ENCODE data around the gene HTATSF1. TPM values are rescaled to one million over a fixed set of nuclear protein-coding genes. Genes with fewer than 3 reads are reported as not detected.

The HTATSF1 gene
- total RNA-seq, 4 donors from 2014 or later, result 37.5 to 53.1 (median 44.1) TPM

DNA sequence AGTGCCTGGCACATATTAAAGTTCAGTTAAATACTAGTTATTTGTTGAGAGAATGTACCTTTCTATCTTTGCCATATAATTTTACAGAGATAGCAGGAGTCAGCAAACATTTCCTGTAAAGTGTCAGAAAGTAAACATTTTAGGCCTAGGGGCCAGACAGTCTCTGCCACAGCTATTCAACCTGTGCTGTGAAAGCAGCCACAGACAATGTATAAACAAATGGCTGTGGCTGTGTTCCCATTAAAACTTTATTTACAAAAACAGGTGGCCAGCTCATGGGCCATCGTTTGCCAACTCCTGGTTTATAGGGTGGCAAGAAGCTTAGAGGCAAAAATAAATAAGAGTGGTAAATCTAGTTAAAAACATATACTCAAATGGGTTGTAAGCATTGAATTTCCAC, 43.6 kb upstream of the HTATSF1 start:
- Histone ChIP-seq H3K27me3 (no peaks in the 10 kb centered on the region), H3K4me1 (no peaks in the 10 kb centered on the region), H3K27ac (no peak overlapping the region), H3K36me3 (no peaks in the 10 kb centered on the region), H3K9me3 (no peaks in the 10 kb centered on the region), H3K4me3 (no peak overlapping the region)
- no peak for DNase-seq (ENCODE audit: low spot score in 2 of 2)
- 56% methylated on average over 1 of the region's 1 CpG for WGBS, 2 donors
- TF ChIP-seq, protein P1, sequence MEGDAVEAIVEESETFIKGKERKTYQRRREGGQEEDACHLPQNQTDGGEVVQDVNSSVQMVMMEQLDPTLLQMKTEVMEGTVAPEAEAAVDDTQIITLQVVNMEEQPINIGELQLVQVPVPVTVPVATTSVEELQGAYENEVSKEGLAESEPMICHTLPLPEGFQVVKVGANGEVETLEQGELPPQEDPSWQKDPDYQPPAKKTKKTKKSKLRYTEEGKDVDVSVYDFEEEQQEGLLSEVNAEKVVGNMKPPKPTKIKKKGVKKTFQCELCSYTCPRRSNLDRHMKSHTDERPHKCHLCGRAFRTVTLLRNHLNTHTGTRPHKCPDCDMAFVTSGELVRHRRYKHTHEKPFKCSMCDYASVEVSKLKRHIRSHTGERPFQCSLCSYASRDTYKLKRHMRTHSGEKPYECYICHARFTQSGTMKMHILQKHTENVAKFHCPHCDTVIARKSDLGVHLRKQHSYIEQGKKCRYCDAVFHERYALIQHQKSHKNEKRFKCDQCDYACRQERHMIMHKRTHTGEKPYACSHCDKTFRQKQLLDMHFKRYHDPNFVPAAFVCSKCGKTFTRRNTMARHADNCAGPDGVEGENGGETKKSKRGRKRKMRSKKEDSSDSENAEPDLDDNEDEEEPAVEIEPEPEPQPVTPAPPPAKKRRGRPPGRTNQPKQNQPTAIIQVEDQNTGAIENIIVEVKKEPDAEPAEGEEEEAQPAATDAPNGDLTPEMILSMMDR (IDR thresholded peaks at IDR 0.05), result no peak
- no peak for TF ChIP-seq POLR2A (IDR thresholded peaks at IDR 0.05)
- TF ChIP-seq EP300 (IDR thresholded peaks at IDR 0.05), result no peak

DNA sequence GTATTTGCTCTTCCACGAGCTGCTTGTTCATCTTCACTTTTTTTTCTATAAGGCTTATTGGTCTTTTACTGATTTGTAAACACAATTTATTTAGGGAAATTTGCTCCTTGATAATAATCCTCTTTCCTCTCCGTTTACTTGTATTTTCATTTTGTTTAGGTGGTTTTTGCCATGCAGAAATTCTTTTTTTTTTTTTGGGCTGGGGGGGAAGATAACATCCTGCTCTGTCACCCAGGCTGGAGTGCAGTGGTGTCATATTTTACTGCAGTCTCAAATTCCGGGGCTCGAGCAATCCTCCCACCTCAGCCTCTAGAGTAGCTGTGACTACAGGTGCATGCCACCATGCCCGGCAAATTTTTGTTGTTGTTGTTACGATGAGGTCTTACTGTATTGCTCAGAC, 41.3 kb upstream of the HTATSF1 start:
- 73% methylated on average over 4 to 6 of the region's 6 CpGs for WGBS, 2 donors

DNA sequence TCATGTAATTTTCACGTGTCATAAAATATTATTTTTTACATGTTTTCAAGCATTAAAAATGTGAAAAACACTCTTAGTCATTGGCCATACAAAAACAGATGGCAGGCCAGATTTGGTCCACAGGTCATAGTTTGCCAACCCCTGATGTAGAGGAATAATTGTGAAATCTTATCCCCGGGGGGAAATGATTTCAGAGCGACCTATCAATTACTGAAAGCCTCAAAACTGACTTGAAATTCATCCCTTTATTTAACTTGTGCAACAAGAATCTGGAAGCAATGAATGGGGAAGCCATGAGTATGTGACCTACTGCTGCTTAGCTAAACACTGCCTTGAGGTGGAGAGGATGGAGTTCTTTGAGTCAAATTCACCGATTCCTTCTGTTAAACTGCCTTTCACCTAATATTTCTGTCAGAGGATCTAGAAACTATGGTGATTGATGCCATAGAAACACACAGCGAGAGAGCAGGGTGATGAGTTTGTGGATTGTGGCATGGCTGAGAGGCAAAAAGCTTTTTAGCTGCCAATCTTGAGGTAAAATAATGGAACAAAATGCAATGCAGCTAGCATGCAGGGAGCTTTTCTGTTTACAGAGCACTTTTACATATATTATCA, 40.0 kb upstream of the HTATSF1 start:
- WGBS, 2 donors, result 34 to 44% methylated on average over 5 of the region's 5 CpGs
- peak in 1 of 2 donors; percentile 58 for TF ChIP-seq EP300 (IDR thresholded peaks at IDR 0.05)
- TF ChIP-seq, protein P1 (IDR thresholded peaks at IDR 0.05), result no peak
- TF ChIP-seq POLR2A (IDR thresholded peaks at IDR 0.05), result no peak
- DNase-seq (ENCODE audit: low spot score in 2 of 2), result peak in 1 of 2 donors; percentile 26
- Histone ChIP-seq H3K27me3 (no peaks in the 10 kb centered on the region), H3K27ac (peak overlapping the region in 1 of 4 donors; percentile 37), H3K4me3 (no peak overlapping the region), H3K4me1 (no peaks in the 10 kb centered on the region), H3K36me3 (no peaks in the 10 kb centered on the region), H3K9me3 (no peaks in the 10 kb centered on the region)

More for the DNA sequence above, 41.3 kb upstream of the HTATSF1 start:
- Histone ChIP-seq H3K36me3 (no peaks in the 10 kb centered on the region), H3K4me3 (no peak overlapping the region), H3K9me3 (no peaks in the 10 kb centered on the region), H3K4me1 (no peaks in the 10 kb centered on the region), H3K27me3 (no peaks in the 10 kb centered on the region), H3K27ac (no peak overlapping the region)
- no peak for DNase-seq (ENCODE audit: low spot score in 2 of 2)
- TF ChIP-seq, protein P1 (IDR thresholded peaks at IDR 0.05), result no peak

DNA sequence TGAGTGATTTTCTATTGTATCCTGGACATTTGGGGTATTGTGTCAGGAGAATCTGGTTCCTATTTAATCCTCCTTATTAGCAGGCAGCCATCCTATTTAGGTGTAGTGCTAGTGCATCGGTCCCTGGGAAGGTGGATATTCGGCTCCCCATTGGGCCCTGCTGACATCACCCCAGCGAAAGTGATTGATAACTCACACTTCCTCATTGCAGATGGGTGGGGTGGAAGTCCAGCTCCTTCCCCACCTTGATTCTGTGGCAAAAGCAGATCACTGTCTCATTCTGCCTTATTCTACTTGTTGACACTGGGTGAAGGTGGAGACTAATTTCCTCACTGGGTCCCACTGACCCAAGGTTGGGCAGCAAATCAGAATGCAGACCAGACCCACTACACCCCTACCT, 32.8 kb upstream of the HTATSF1 start:
- Histone ChIP-seq H3K27me3 (no peaks in the 10 kb centered on the region), H3K4me1 (no peaks in the 10 kb centered on the region), H3K36me3 (no peaks in the 10 kb centered on the region), H3K4me3 (no peak overlapping the region), H3K9me3 (no peaks in the 10 kb centered on the region), H3K27ac (no peak overlapping the region)
- 71 to 79% methylated on average over 3 of the region's 3 CpGs for WGBS, 2 donors
- no peak for DNase-seq (ENCODE audit: low spot score in 2 of 2)
- TF ChIP-seq POLR2A (IDR thresholded peaks at IDR 0.05) (no peak), EP300 (IDR thresholded peaks at IDR 0.05) (no peak)

DNA sequence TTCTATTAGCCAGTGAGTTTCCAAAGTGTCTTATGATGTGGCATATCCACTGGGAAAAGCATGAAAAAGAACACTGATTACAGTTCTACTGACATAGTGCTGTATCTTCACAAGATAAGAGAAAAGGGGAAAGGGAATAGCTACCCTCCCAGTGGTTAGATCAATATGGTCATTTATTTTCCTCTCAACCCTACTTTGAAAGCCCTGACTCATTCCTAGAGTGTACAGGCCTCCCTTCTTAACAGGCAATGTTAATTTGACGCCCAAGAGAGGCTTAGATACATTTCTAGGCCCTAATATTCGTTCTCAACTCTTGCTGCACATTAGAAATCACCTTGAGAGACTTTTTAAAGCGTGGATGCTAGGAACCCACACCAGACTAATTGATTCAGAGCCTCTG, 30.1 kb upstream of the HTATSF1 start:
- no peaks in the 10 kb centered on the region for H3K9me3 ChIP-seq
- no peak for TF ChIP-seq EP300 (IDR thresholded peaks at IDR 0.05)
- H3K4me1 ChIP-seq, result no peaks in the 10 kb centered on the region
- H3K27me3 ChIP-seq, result peaks cover 0 to 8% of the 10 kb centered on the region in 2 donors
- no peak for DNase-seq (ENCODE audit: low spot score in 2 of 2)
- 49 to 67% methylated on average over 3 of the region's 3 CpGs for WGBS, 2 donors
- no peak overlapping the region for H3K27ac ChIP-seq
- H3K4me3 ChIP-seq, result no peak overlapping the region
- no peaks in the 10 kb centered on the region for H3K36me3 ChIP-seq

DNA sequence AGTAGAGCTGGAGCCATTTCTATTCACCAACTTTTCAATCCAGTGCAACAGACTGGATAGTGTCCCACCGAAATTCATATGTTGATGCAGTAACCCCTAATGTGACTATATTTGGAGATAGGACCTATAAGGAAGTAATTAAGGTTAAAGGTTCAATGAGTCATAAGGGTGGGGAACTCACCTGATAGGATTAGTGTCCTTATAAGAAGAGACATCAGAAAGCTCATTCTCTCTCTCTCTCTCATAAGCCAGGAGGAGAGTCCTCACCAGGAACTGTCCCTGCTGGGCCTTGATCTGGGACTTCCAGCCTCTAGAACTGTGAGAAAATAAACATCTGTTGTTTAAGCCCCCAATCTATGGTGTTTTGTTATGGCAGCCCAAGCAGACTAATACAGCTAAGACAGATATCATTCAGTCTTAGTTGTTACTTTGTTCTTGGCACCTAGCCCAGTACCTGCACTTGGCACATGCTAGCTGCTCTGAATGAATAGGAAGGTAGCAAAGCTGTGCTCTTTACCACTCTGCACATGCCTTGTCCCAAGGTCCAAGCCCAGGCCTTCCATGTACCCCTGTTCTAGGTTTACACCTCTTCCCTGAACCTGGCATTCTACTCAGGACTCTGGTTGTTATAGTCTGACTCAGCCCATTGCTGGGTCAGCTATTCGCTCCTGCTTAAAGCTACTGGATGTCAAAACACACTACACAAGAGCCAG, 28.8 kb upstream of the HTATSF1 start:
- H3K36me3 ChIP-seq, result no peaks in the 10 kb centered on the region
- DNase-seq (ENCODE audit: low spot score in 2 of 2), result no peak
- H3K27me3 ChIP-seq, result peaks cover 0 to 8% of the 10 kb centered on the region in 2 donors
- WGBS, 2 donors, result 87 to 96% methylated on average over 2 of the region's 2 CpGs
- no peaks in the 10 kb centered on the region for H3K4me1 ChIP-seq
- no peak overlapping the region for H3K27ac ChIP-seq
- no peaks in the 10 kb centered on the region for H3K9me3 ChIP-seq
- no peak overlapping the region for H3K4me3 ChIP-seq
- TF ChIP-seq, protein P1 (IDR thresholded peaks at IDR 0.05), result no peak
- no peak for TF ChIP-seq EP300 (IDR thresholded peaks at IDR 0.05)
- no peak for TF ChIP-seq POLR2A (IDR thresholded peaks at IDR 0.05)

All from tibial nerve (tissue), 4 donors.